Vagina (tissue), 2 donors: ENCODE data around the gene ASXL3.

Experiments
- CTCF ChIP-seq, 3 experiments: fragments of 450-650 bp in 2 of 3; fragments of 200-600 bp in 1 of 3; sonication (generic) in 1 of 3; IDR thresholded peaks; one replicate each; pipeline ENCODE4 v1.5.1; 2017 to 2019; ENCODE audit warnings: antibody characterized with exemption in 3 of 3, mild to moderate bottlenecking in 2 of 3, moderate library complexity in 2 of 3
- POLR2A ChIP-seq, 2 donors: fragments of 450-650 bp; IDR thresholded peaks; one replicate each; pipeline ENCODE4 v1.6.1; 2017; ENCODE audit warnings: antibody characterized with exemption in 2 of 2, mild to moderate bottlenecking in 2 of 2, moderate library complexity in 2 of 2
- POLR2AphosphoS5 ChIP-seq, 2 donors: sonication (generic); formaldehyde crosslinking; IDR thresholded peaks; one replicate each; pipeline ENCODE4 v1.9.0; 2017; ENCODE audit warnings: antibody characterized with exemption in 2 of 2, mild to moderate bottlenecking in 2 of 2, low read depth in 1 of 2; ENCODE audit not compliant: insufficient read depth in 1 of 2

- TF ChIP-seq CTCF (IDR thresholded peaks at IDR 0.05) (no peak), POLR2A (IDR thresholded peaks at IDR 0.05) (no peak), POLR2AphosphoS5 (IDR thresholded peaks at IDR 0.05; ENCODE audit: insufficient read depth in 1 of 2, low read depth in 1 of 2) (no peak)
These were observed 86.3 kb downstream of the ASXL3 start for GRCh38 chr18:33664241-33664874.
